HL-60/S4 treated with phorbol 12-myristate 13-acetate at 8.2 ng/mL for 4 days and 3 days (cell line): ENCODE measurements around the gene TUG1.

ENCODE experiments used
- in situ Hi-C: fragments of 300-500 bp; cut with MboI; formaldehyde crosslinking; loops from 2 replicates; pipeline ENCODE4 v1.15.0; 2022; ENCODE audit warnings: low sequenced_read_pairs

TUG1 gene

GRCh38 chr22:30947173-30947815 lies 21.8 kb upstream of the TUG1 start:
- in situ Hi-C loops = no loop called here

- in situ Hi-C loops = no loop called here
Observed at GRCh38 chr22:30947816-30948454, 21.1 kb upstream of the TUG1 start.

- in situ Hi-C loops = no loop called here
Observed at GRCh38 chr22:30948930-30949342, 20.1 kb upstream of the TUG1 start.

- in situ Hi-C loops = no loop called here
Observed at GRCh38 chr22:30949934-30950660, 19.0 kb upstream of the TUG1 start.

- in situ Hi-C loops = no loop called here
Observed at GRCh38 chr22:30953206-30953605, 15.9 kb upstream of the TUG1 start.

GRCh38 chr22:30955153-30955552 lies 13.9 kb upstream of the TUG1 start:
- in situ Hi-C loops = no loop called here

GRCh38 chr22:30964858-30965257 lies 4.2 kb upstream of the TUG1 start:
- in situ Hi-C loops = no loop called here

GRCh38 chr22:30968015-30968923 lies 796 bp upstream of the TUG1 start, which contains the start of gene MORC2:
Gene MORC2, minus strand, starts transcription at chr22:30968774. Its CDS starts 885 bp downstream, at chr22:30967889.
- in situ Hi-C loops = no loop called here

GRCh38 chr22:30969532-30970355 lies 679 bp downstream of the TUG1 start:
- in situ Hi-C loops = no loop called here

- in situ Hi-C loops = no loop called here
Observed at GRCh38 chr22:30970356-30970746, 1.3 kb downstream of the TUG1 start.

GRCh38 chr22:30978304-30978962 lies 9.4 kb downstream of the TUG1 start:
- in situ Hi-C loops = no loop called here

GRCh38 chr22:30979932-30980331 lies 10.9 kb downstream of the TUG1 start:
- in situ Hi-C loops = no loop called here

- in situ Hi-C loops = no loop called here
Observed at GRCh38 chr22:30982512-30982911, 13.4 kb downstream of the TUG1 start.

GRCh38 chr22:30984317-30984716 lies 15.3 kb downstream of the TUG1 start:
- in situ Hi-C loops = no loop called here

GRCh38 chr22:30985561-30986208 lies 16.6 kb downstream of the TUG1 start:
- in situ Hi-C loops = no loop called here

GRCh38 chr22:30989474-30989873 lies 20.4 kb downstream of the TUG1 start:
- in situ Hi-C loops = no loop called here

GRCh38 chr22:30990690-30991089 lies 21.6 kb downstream of the TUG1 start:
- in situ Hi-C loops = no loop called here

- in situ Hi-C loops = no loop called here
Observed at GRCh38 chr22:30992565-30992964, 23.5 kb downstream of the TUG1 start.

- in situ Hi-C loops = no loop called here
Observed at GRCh38 chr22:30994960-30995359, 25.9 kb downstream of the TUG1 start.
